K562 (cell line): ENCODE results near the gene PDIA3. TPM values are rescaled to one million over a fixed set of nuclear protein-coding genes. Genes with fewer than 3 reads are reported as not detected.

ENCODE experiments used
- ATAC-seq: fragments of 200-7000 bp; cut with Tn5 transposase; 3 replicates; pipeline ENCODE4 v1.9.1; 2020; ENCODE audit warnings: moderate library complexity
- BruUV-seq: library from RNA; stranded (reverse); fragments of 400-500 nt; replicated peaks from 2 replicates; lab custom pipeline; 2021; lab: Mats Ljungman, UMichigan
- CTCF ChIA-PET: fragments of 300-600 bp; formaldehyde crosslinking; extraction: SDS; loops from one replicate; lab custom pipeline; 2021; ENCODE audit warnings: low intra/inter-chr PET ratio; lab: Yijun Ruan, JAX
- POLR2A ChIA-PET: fragments of 300-600, 350-650 bp; sonication (Branson Sonifier 250); formaldehyde crosslinking; extraction: SDS; loops from one replicate; lab custom pipeline; 2021; ENCODE audit warnings: antibody characterized with exemption, inconsistent platforms; lab: Yijun Ruan, JAX
- DNase-seq, 4 experiments: peaks; one replicate each; pipeline versions ENCODE4 v3.0.0 to v3.0.0-alpha.2; 2011 to 2018; ENCODE audit warnings: low spot score in 3 of 4, mixed read lengths in 3 of 4; ENCODE audit errors: extremely low read depth in 1 of 4
- FAIRE-seq: peaks from 2 replicates; lab custom pipeline; 2011; peaks lifted over from hg19 to GRCh38; lab: Jason Lieb, UNC
- H2AFZ ChIP-seq: 2 replicates; pipeline ENCODE4 v1.6.0; 2011; ENCODE audit warnings: low read depth, low read length, control low read depth, inconsistent platforms
- H3K27ac ChIP-seq: fragments of 200-600 bp; 3 replicates; pipeline ENCODE4 v1.8.0; 2011; ENCODE audit warnings: low read depth, mild to moderate bottlenecking, control low read depth, inconsistent platforms, low read length, moderate library complexity, mixed read lengths; ENCODE audit errors: extremely low read depth
- H3K27me3 ChIP-seq, 2 experiments: fragments of 300-600 bp in 1 of 2; 2 replicates in 1 of 2; 3 replicates in 1 of 2; pipeline versions ENCODE4 v1.6.0 to v1.8.0; 2011; ENCODE audit warnings: inconsistent platforms in 2 of 2, low read length in 2 of 2, mild to moderate bottlenecking in 1 of 2, mixed read lengths in 1 of 2, moderate library complexity in 1 of 2; ENCODE audit not compliant: control insufficient read depth in 2 of 2, insufficient read depth in 2 of 2
- H3K36me3 ChIP-seq: fragments of 300-600 bp; 3 replicates; pipeline ENCODE4 v1.8.0; 2011; ENCODE audit warnings: mild to moderate bottlenecking, low read length, inconsistent platforms; ENCODE audit not compliant: control insufficient read depth, insufficient read depth
- H3K4me1 ChIP-seq, 2 experiments: fragments of 200-600 bp in 1 of 2; replicated peaks in 1 of 2; 2 replicates in 1 of 2; 3 replicates in 1 of 2; pipeline versions ENCODE4 v1.5.1 to v1.8.0; 2011; ENCODE audit warnings: inconsistent platforms in 2 of 2, low read length in 2 of 2, mild to moderate bottlenecking in 1 of 2, mixed read lengths in 1 of 2, moderate library complexity in 1 of 2; ENCODE audit not compliant: control insufficient read depth in 2 of 2, insufficient read depth in 2 of 2
- H3K4me2 ChIP-seq: 2 replicates; pipeline ENCODE4 v1.6.1; 2011; ENCODE audit warnings: low read length, control low read depth, inconsistent platforms, mixed read lengths; ENCODE audit not compliant: insufficient read depth
- H3K4me3 ChIP-seq: fragments of 200-600 bp; sonication (generic), shearing (Covaris generic); 2 replicates; pipeline ENCODE4 v1.5.1; 2016; ENCODE audit warnings: control low read depth, inconsistent platforms
- H3K79me2 ChIP-seq: fragments of 200-600 bp; 3 replicates; pipeline ENCODE4 v1.8.0; 2011; ENCODE audit warnings: low read length, inconsistent platforms; ENCODE audit not compliant: control insufficient read depth, insufficient read depth
- H3K9ac ChIP-seq, 2 experiments: 2 replicates each; pipeline versions ENCODE4 v1.6.0 to v1.6.1; 2011; ENCODE audit warnings: low read depth in 2 of 2, low read length in 2 of 2, control low read depth in 1 of 2, inconsistent platforms in 1 of 2, mild to moderate bottlenecking in 1 of 2, mixed read lengths in 1 of 2; ENCODE audit not compliant: insufficient read depth in 1 of 2
- H3K9me1 ChIP-seq: one replicate; pipeline ENCODE4 v1.6.0; 2011; ENCODE audit warnings: inconsistent platforms, mild to moderate bottlenecking, low read length, moderate library complexity; ENCODE audit not compliant: control insufficient read depth, insufficient read depth
- H3K9me3 ChIP-seq: replicated peaks from 2 replicates; pipeline ENCODE4 v1.5.1; 2011; ENCODE audit warnings: low read depth, low read length, inconsistent platforms; ENCODE audit not compliant: control insufficient read depth, insufficient read depth
- H4K20me1 ChIP-seq: replicated peaks from 2 replicates; pipeline ENCODE4 v1.6.1; 2011; ENCODE audit warnings: low read length, inconsistent platforms, mixed read lengths; ENCODE audit not compliant: control insufficient read depth, insufficient read depth
- C11orf30 ChIP-seq: fragments of 450-650 bp; IDR thresholded peaks from 2 replicates; pipeline ENCODE4 v1.6.1; 2016; ENCODE audit warnings: low read depth, mild to moderate bottlenecking
- CBX8 ChIP-seq: fragments of 200-600 bp; sonication (generic); IDR thresholded peaks from 2 replicates; pipeline ENCODE4 v1.6.1; 2012; ENCODE audit warnings: borderline replicate concordance, mixed run types, low read depth, mild to moderate bottlenecking, moderate library complexity, mixed read lengths, low read length, control low read depth, inconsistent platforms; ENCODE audit not compliant: poor library complexity, severe bottlenecking; ENCODE audit errors: extremely low read depth
- GATAD2B ChIP-seq: fragments of 450-650 bp; IDR thresholded peaks from 2 replicates; pipeline ENCODE4 v1.6.1; 2017; ENCODE audit warnings: mild to moderate bottlenecking, borderline replicate concordance
- MAFF ChIP-seq: IDR thresholded peaks from 2 replicates; pipeline ENCODE4 v1.6.1; 2012; ENCODE audit warnings: low read length, improper control_type of control experiment
- MAFG ChIP-seq: fragments of 450-650 bp; conservative IDR thresholded peaks from 2 replicates; pipeline ENCODE4 v1.6.1; 2016; ENCODE audit warnings: missing genetic modification characterization, missing compliant biosample characterization
- MAFK ChIP-seq: IDR thresholded peaks from 2 replicates; pipeline ENCODE4 v1.6.1; 2011; ENCODE audit warnings: low read length, improper control_type of control experiment
- MBD2 ChIP-seq: sonication (generic); IDR thresholded peaks from 2 replicates; pipeline ENCODE4 v1.6.1; 2016; ENCODE audit warnings: low read depth, borderline replicate concordance
- MCM3 ChIP-seq: fragments of 450-650 bp; IDR thresholded peaks from 2 replicates; pipeline ENCODE4 v1.6.1; 2016
- NKRF ChIP-seq: fragments of 450-650 bp; IDR thresholded peaks from 2 replicates; pipeline ENCODE4 v1.6.1; 2016; ENCODE audit warnings: borderline replicate concordance
- PATZ1 ChIP-seq: fragments of 250-450 bp; sonication (Bioruptor Pico); IDR thresholded peaks from 2 replicates; pipeline ENCODE4 v1.5.0; 2020; ENCODE audit warnings: mild to moderate bottlenecking, borderline replicate concordance
- POLR2B ChIP-seq: fragments of 450-650 bp; IDR thresholded peaks from 2 replicates; pipeline ENCODE4 v1.6.1; 2018; ENCODE audit warnings: low read depth; ENCODE audit not compliant: partially characterized antibody
- SRSF9 ChIP-seq: fragments of 200-400 bp; formaldehyde crosslinking; IDR thresholded peaks from 2 replicates; pipeline ENCODE4 v1.6.1; 2017; ENCODE audit warnings: low read depth, low read length, borderline replicate concordance
- ZC3H11A ChIP-seq: IDR thresholded peaks from 2 replicates; pipeline ENCODE4 v1.6.1; 2012; ENCODE audit warnings: low read depth, low read length, improper control_type of control experiment
- ZNF316 ChIP-seq: fragments of 450-650 bp; IDR thresholded peaks from 2 replicates; pipeline ENCODE4 v1.6.1; 2016
- ZNF347 ChIP-seq: fragments of 450-650 bp; formaldehyde crosslinking; IDR thresholded peaks from 2 replicates; pipeline ENCODE4 v1.4.0; 2020; ENCODE audit warnings: low read depth, mild to moderate bottlenecking, moderate library complexity
- ZNF655 ChIP-seq: fragments of 250-450 bp; sonication (Bioruptor Pico); IDR thresholded peaks from 2 replicates; pipeline ENCODE4 v1.5.0; 2021
- WGBS: fragments of 100-300 bp; shearing (Covaris generic); methylation state at CpG from one replicate; pipeline ENCODE4 v1.1.6; 2016; ENCODE audit warnings: low coverage, mixed read lengths; ENCODE audit not compliant: insufficient coverage; ENCODE audit errors: missing lambda C conversion rate; 5-methylcytosine and 5-hydroxymethylcytosine counted together
- in situ Hi-C: fragments of 300-500 bp; cut with MboI; formaldehyde crosslinking; loops from 4 replicates; pipeline ENCODE4 v1.15.0; 2018; ENCODE audit warnings: inconsistent platforms, mixed read lengths
- intact Hi-C: fragments of 100-400 bp; cut with micrococcal nuclease; formaldehyde crosslinking; loops from 2 replicates; pipeline ENCODE4 v1.14.2; 2022
- polyA plus RNA-seq, 8 experiments: library from polyadenylated mRNA; depleted of rRNA in 4 of 8; stranded (reverse) in 5 of 8; unstranded in 3 of 8; fragments of >200 nt; fragmentation: Nextera tagmentation in 2 of 8; fragmentation: Illumina TruSeq in 1 of 8; extraction: Ambion mirVana in 2 of 8; extraction: Trizol in 1 of 8; gene quantifications; 2 replicates each; pipeline versions ENCODE4 v1.2.1 to v1.2.3, GENCODE V29; 2011 to 2014; ENCODE audit warnings: inconsistent platforms in 1 of 8, missing spikeins in 1 of 8
- total RNA-seq, 7 experiments: library from RNA; depleted of rRNA in 6 of 7; stranded (reverse); fragments of >200 nt in 6 of 7; fragmentation: Illumina TruSeq in 2 of 7; extraction: Trizol in 2 of 7; gene quantifications; 2 replicates each; pipeline versions ENCODE4 v1.2.1 to v1.2.3, GENCODE V29; 2011 to 2021; ENCODE audit warnings: low replicate concordance in 1 of 7

The PDIA3 gene
- total and polyA plus RNA-seq, 9 of the 15 experiments (the other 6 are each of a cell fraction or from before 2014, with no cell fraction given): 13.5 to 386 (median 149) TPM

GRCh38 chr15:43702701-43703424 lies 43.4 kb upstream of the PDIA3 start:
- no peak overlapping the region for H2AFZ ChIP-seq
- H3K4me2 ChIP-seq: no peak overlapping the region
- POLR2A ChIA-PET: interaction anchor here (0.6 kb wide), 1 partner anchor 19 kb away, joined by 4 read pairs; no protein-coding TSS in a partner anchor
- intact Hi-C loops (no loop called here), in situ Hi-C loops (loop anchor here (5.0 kb wide), 1 partner anchor 101 kb away; no protein-coding TSS in a partner anchor)
- under 1% methylated on average over 8 of the region's 8 CpGs for WGBS
- H3K27ac ChIP-seq: no peak overlapping the region
- FAIRE-seq (no peak), ATAC-seq (no peak), DNase-seq (no peak)
- no peaks in the 10 kb centered on the region for H3K36me3 ChIP-seq
- TF ChIP-seq PATZ1 (CRISPR knock-in tag) (no peak), NKRF (no peak), C11orf30 (peak; percentile 83), MAFF (peak; percentile 75), ZNF655 (no peak), MBD2 (no peak), CBX8 (no peak), MAFG (tag) (peak; percentile 81), ZNF316 (peak; percentile 89), MAFK (peak; percentile 65), MCM3 (no peak), SRSF9 (no peak), POLR2B (no peak), GATAD2B (no peak), ZC3H11A (no peak), ZNF347 (CRISPR knock-in tag) (no peak)
- H3K4me3 ChIP-seq: no peak overlapping the region
- H3K4me1 ChIP-seq: no peaks in the 10 kb centered on the region
- CTCF ChIA-PET: no interaction called here
- no peak overlapping the region for H3K9ac ChIP-seq
- peaks cover 2 to 4% of the 10 kb centered on the region in 2 experiments; a peak in 2 of 5 replicates for H3K27me3 ChIP-seq
- BruUV-seq: no TSS peak
- H3K79me2 ChIP-seq: no peaks in the 10 kb centered on the region
- no peaks in the 10 kb centered on the region for H4K20me1 ChIP-seq
- no peaks in the 10 kb centered on the region for H3K9me3 ChIP-seq
- H3K9me1 ChIP-seq: no peaks in the 10 kb centered on the region
